Ishikawa (cell line): Measurements from ENCODE around the gene SELL.

Experiments used
- CEBPB ChIP-seq: IDR thresholded peaks from 2 replicates; pipeline ENCODE4 v1.6.1; 2012
- CREB1 ChIP-seq: IDR thresholded peaks from 2 replicates; pipeline ENCODE4 v1.6.1; 2012; ENCODE audit warnings: low read depth
- EGR1 ChIP-seq: IDR thresholded peaks from 2 replicates; pipeline ENCODE4 v1.6.1; 2012
- EP300 ChIP-seq: IDR thresholded peaks from 2 replicates; pipeline ENCODE4 v1.6.1; 2012; ENCODE audit warnings: borderline replicate concordance
- FOXM1 ChIP-seq: IDR thresholded peaks from 2 replicates; pipeline ENCODE4 v1.6.1; 2012; ENCODE audit warnings: low read depth, borderline replicate concordance
- MAX ChIP-seq: IDR thresholded peaks from 2 replicates; pipeline ENCODE4 v1.6.1; 2012
- NFIC ChIP-seq: IDR thresholded peaks from 2 replicates; pipeline ENCODE4 v1.6.1; 2012
- RAD21 ChIP-seq: IDR thresholded peaks from 2 replicates; pipeline ENCODE4 v1.6.1; 2012; ENCODE audit warnings: low read depth
- REST ChIP-seq: IDR thresholded peaks from 2 replicates; pipeline ENCODE4 v1.6.1; 2012; ENCODE audit warnings: low read depth, mild to moderate bottlenecking
- TAF1 ChIP-seq: IDR thresholded peaks from 2 replicates; pipeline ENCODE4 v1.6.1; 2012; ENCODE audit warnings: low read depth, mild to moderate bottlenecking
- TCF12 ChIP-seq: IDR thresholded peaks from 2 replicates; pipeline ENCODE4 v1.6.1; 2012; ENCODE audit warnings: low read depth
- TEAD4 ChIP-seq: IDR thresholded peaks from 2 replicates; pipeline ENCODE4 v1.6.1; 2012
- YY1 ChIP-seq: IDR thresholded peaks from 2 replicates; pipeline ENCODE4 v1.6.1; 2012; ENCODE audit warnings: low read depth
- ZBTB7A ChIP-seq: IDR thresholded peaks from 2 replicates; pipeline ENCODE4 v1.6.1; 2012; ENCODE audit warnings: low read depth
- TF ChIP-seq, protein P1 (sequence below): IDR thresholded peaks from 2 replicates; pipeline ENCODE4 v1.6.1; 2012

Gene SELL

DNA sequence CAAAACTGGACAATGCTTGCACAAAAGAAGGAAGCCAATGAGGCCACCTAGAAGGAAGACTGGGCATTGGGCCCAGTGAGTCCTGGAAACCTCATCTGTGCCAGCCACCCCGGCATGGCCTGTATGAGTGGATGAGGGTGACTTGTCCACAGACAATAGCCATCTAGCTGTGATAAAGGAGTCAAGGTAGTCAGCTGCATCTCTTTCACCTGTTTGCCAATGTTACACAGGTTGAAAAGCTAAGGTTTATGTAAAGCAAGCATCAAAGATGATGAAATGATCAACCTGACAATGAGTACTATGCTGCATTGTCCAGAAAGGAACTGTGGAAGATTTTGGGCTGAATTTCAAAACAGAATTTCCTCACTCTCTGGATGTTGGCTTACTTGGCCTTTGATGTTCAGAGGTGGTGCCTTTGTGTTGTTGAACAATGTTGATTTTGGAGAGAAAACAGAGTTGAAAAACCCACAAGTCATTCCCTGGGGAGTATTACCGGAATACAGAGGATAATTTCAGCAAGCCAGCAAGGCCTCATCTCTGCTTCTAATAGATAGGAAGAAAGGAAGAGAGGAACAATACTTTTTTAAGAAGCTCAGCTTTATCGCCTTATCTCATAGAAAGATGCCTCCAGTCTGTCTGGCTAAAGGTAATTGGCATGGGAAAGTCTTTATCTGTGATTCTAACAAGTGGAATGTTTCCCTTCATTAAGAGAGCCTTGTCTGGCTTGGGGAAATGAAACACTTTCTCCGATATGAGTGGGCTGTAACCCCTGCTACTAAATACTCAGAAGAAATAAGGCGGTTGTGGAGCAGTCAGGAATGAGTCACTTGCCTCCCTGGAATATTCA, 33.8 kb upstream of the SELL start:
- TF ChIP-seq MAX (no peak), ZBTB7A (no peak), YY1 (no peak), CREB1 (no peak), CEBPB (no peak), REST (no peak), TAF1 (no peak), RAD21 (no peak), TEAD4 (no peak), TCF12 (no peak), NFIC (no peak), FOXM1 (no peak), EP300 (no peak), EGR1 (no peak)
- TF ChIP-seq, protein P1, sequence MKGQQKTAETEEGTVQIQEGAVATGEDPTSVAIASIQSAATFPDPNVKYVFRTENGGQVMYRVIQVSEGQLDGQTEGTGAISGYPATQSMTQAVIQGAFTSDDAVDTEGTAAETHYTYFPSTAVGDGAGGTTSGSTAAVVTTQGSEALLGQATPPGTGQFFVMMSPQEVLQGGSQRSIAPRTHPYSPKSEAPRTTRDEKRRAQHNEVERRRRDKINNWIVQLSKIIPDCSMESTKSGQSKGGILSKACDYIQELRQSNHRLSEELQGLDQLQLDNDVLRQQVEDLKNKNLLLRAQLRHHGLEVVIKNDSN = no peak

GRCh38 chr1:169741666-169742394, 30.4 kb upstream of the SELL start:
- no peak for TF ChIP-seq TAF1
- TF ChIP-seq YY1 = no peak
- TF ChIP-seq CREB1 = no peak
- TF ChIP-seq, protein P1 = no peak
- TF ChIP-seq MAX = no peak
- TF ChIP-seq TEAD4 = no peak
- no peak for TF ChIP-seq EGR1
- TF ChIP-seq REST = no peak
- TF ChIP-seq CEBPB = no peak
- no peak for TF ChIP-seq ZBTB7A
- no peak for TF ChIP-seq NFIC
- no peak for TF ChIP-seq FOXM1
- no peak for TF ChIP-seq EP300
- TF ChIP-seq RAD21 = no peak

- TF ChIP-seq NFIC = no peak
- no peak for TF ChIP-seq EP300
Observed at GRCh38 chr1:169739980-169740379, 28.6 kb upstream of the SELL start.

DNA sequence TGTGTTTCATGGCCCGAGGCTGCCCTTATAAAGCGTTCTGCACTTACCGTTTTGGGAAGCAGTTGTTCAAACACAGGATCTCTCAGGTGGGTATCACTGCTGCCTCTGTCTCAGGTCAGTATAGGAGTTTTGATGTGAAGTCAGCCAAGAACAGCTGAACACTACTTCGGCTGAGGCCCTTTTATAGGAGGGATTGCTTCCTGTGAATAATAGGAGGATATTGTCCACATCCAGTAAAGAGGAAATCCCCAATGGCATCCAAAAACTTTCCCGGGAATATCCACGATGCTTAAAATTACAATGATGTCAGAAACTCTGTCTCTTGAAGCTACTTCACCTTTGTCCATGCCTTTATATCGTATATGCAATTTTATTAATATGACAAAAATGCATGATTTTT, 22.5 kb upstream of the SELL start, which contains the start of gene SELE:
Gene SELE, minus strand, starts transcription at position 156 of the 400 bp plus-strand sequence. CDS start 467 bp downstream, outside the sequence.
- TF ChIP-seq FOXM1 = no peak
- no peak for TF ChIP-seq TCF12
- no peak for TF ChIP-seq ZBTB7A
- TF ChIP-seq, protein P1 = no peak
- TF ChIP-seq MAX = no peak
- no peak for TF ChIP-seq TEAD4
- TF ChIP-seq TAF1 = no peak
- no peak for TF ChIP-seq CEBPB
- TF ChIP-seq NFIC = no peak
- TF ChIP-seq RAD21 = no peak
- no peak for TF ChIP-seq YY1
- no peak for TF ChIP-seq CREB1
- no peak for TF ChIP-seq EGR1
- TF ChIP-seq REST = no peak
- TF ChIP-seq EP300 = no peak
